Mesendoderm (in vitro differentiated cells): ENCODE results near the gene SDK2.
A peak's percentile ranks its signal among the peaks of the same experiment; 100 is the strongest.

ENCODE experiments used
- DNase-seq: peaks from one replicate; pipeline ENCODE4 v3.0.0; 2013
- H2AK5ac ChIP-seq: 2 replicates; pipeline ENCODE4 v1.6.1; 2013; ENCODE audit warnings: low read length, inconsistent platforms
- H2BK120ac ChIP-seq: 2 replicates; pipeline ENCODE4 v1.6.1; 2013; ENCODE audit warnings: low read depth, mild to moderate bottlenecking, low read length, moderate library complexity, mixed read lengths
- H2BK15ac ChIP-seq: replicated peaks from 2 replicates; pipeline ENCODE4 v1.6.1; 2013; ENCODE audit warnings: low read depth, mild to moderate bottlenecking, moderate library complexity
- H2BK5ac ChIP-seq: 2 replicates; pipeline ENCODE4 v1.6.1; 2013; ENCODE audit warnings: low read length, inconsistent platforms
- H3K18ac ChIP-seq: 2 replicates; pipeline ENCODE4 v1.6.1; 2013; ENCODE audit warnings: mild to moderate bottlenecking, low read length, mixed read lengths
- H3K23ac ChIP-seq: one replicate; pipeline ENCODE4 v1.6.1; 2013; ENCODE audit warnings: low read length
- H3K27ac ChIP-seq: 2 replicates; pipeline ENCODE4 v1.5.1; 2013; ENCODE audit warnings: low read depth, mild to moderate bottlenecking, inconsistent platforms, low read length, moderate library complexity
- H3K27me3 ChIP-seq: 2 replicates; pipeline ENCODE4 v1.6.1; 2013; ENCODE audit warnings: low read length, control low read depth, mild to moderate bottlenecking, inconsistent platforms; ENCODE audit not compliant: insufficient read depth, poor library complexity
- H3K36me3 ChIP-seq: 2 replicates; pipeline ENCODE4 v1.6.1; 2013; ENCODE audit warnings: low read length, inconsistent platforms; ENCODE audit not compliant: control insufficient read depth, insufficient read depth
- H3K4ac ChIP-seq: one replicate; pipeline ENCODE4 v1.6.1; 2013; ENCODE audit warnings: low read depth, mild to moderate bottlenecking, low read length, moderate library complexity
- H3K4me1 ChIP-seq: 2 replicates; pipeline ENCODE4 v1.6.1; 2013; ENCODE audit warnings: low read depth, low read length, inconsistent platforms; ENCODE audit not compliant: control insufficient read depth
- H3K4me2 ChIP-seq: 2 replicates; pipeline ENCODE4 v1.6.1; 2013; ENCODE audit warnings: low read length
- H3K4me3 ChIP-seq: 2 replicates; pipeline ENCODE4 v1.5.1; 2013; ENCODE audit warnings: mild to moderate bottlenecking, low read length
- H3K56ac ChIP-seq: one replicate; pipeline ENCODE4 v1.6.1; 2013; ENCODE audit warnings: low read length
- H3K79me1 ChIP-seq: 2 replicates; pipeline ENCODE4 v1.6.1; 2013; ENCODE audit warnings: low read length, inconsistent platforms
- H3K79me2 ChIP-seq: 2 replicates; pipeline ENCODE4 v1.6.1; 2013; ENCODE audit warnings: mild to moderate bottlenecking, low read length; ENCODE audit not compliant: control insufficient read depth, insufficient read depth
- H3K9ac ChIP-seq: 2 replicates; pipeline ENCODE4 v1.6.1; 2013; ENCODE audit warnings: low read length, inconsistent platforms
- H4K5ac ChIP-seq: one replicate; pipeline ENCODE4 v1.6.1; 2013; ENCODE audit warnings: low read length
- H4K8ac ChIP-seq: one replicate; pipeline ENCODE4 v1.6.1; 2013; ENCODE audit warnings: low read depth, mild to moderate bottlenecking, control low read depth, low read length, moderate library complexity
- WGBS: extraction: QIAGEN DNeasy Blood & Tissue Kit; methylation state at CpG from one replicate; pipeline ENCODE4 v1.1.7; 2013; ENCODE audit warnings: low lambda C conversion rate, missing lambda C conversion rate; ENCODE audit not compliant: insufficient coverage; ENCODE audit errors: extremely low coverage; 5-methylcytosine and 5-hydroxymethylcytosine counted together

The SDK2 gene

GRCh38 chr17:73611630-73612029 is 32.6 kb downstream of the SDK2 start:
- Histone ChIP-seq H3K56ac (peak overlapping the region; percentile 12), H3K79me2 (no peaks in the 10 kb centered on the region), H3K4me2 (no peak overlapping the region), H3K27ac (no peak overlapping the region), H3K9ac (peak overlapping the region; percentile 3), H3K79me1 (peaks cover 4% of the 10 kb centered on the region), H3K27me3 (no peaks in the 10 kb centered on the region), H4K8ac (no peak overlapping the region), H3K23ac (no peak overlapping the region), H2AK5ac (peak overlapping the region; percentile 41), H3K4me3 (no peak overlapping the region), H2BK5ac (no peak overlapping the region), H4K5ac (no peak overlapping the region), H3K4ac (no peak overlapping the region), H2BK15ac (no peak overlapping the region), H2BK120ac (no peak overlapping the region), H3K18ac (peak overlapping the region; percentile 33), H3K4me1 (peaks cover 11% of the 10 kb centered on the region), H3K36me3 (no peaks in the 10 kb centered on the region)
- WGBS = no CpG with 5 or more reads among the region's 7 CpGs
- DNase-seq = no peak

- Histone ChIP-seq H3K4me1 (peaks cover 8% of the 10 kb centered on the region), H3K27me3 (no peaks in the 10 kb centered on the region)
These were observed 33.8 kb downstream of the SDK2 start for GRCh38 chr17:73610331-73610911.

GRCh38 chr17:73609758-73610157 is 34.5 kb downstream of the SDK2 start:
- Histone ChIP-seq H2BK15ac (no peak overlapping the region), H3K56ac (no peak overlapping the region), H4K8ac (no peak overlapping the region), H4K5ac (no peak overlapping the region), H3K4me3 (no peak overlapping the region), H3K4ac (no peak overlapping the region), H2AK5ac (no peak overlapping the region), H3K18ac (no peak overlapping the region), H3K79me1 (no peaks in the 10 kb centered on the region), H3K27me3 (no peaks in the 10 kb centered on the region), H2BK5ac (no peak overlapping the region), H3K4me2 (no peak overlapping the region), H3K27ac (no peak overlapping the region), H3K79me2 (no peaks in the 10 kb centered on the region), H3K4me1 (peaks cover 8% of the 10 kb centered on the region), H3K23ac (no peak overlapping the region), H3K36me3 (no peaks in the 10 kb centered on the region), H3K9ac (no peak overlapping the region), H2BK120ac (no peak overlapping the region)
- WGBS = no CpG with 5 or more reads among the region's 7 CpGs
- no peak for DNase-seq

More at GRCh38 chr17:73610331-73610911, 33.8 kb downstream of the SDK2 start:
- Histone ChIP-seq H2BK15ac (no peak overlapping the region), H3K4me2 (no peak overlapping the region), H3K4me3 (no peak overlapping the region), H3K9ac (no peak overlapping the region), H4K8ac (no peak overlapping the region), H3K79me2 (no peaks in the 10 kb centered on the region), H2AK5ac (no peak overlapping the region), H3K23ac (no peak overlapping the region), H3K27ac (no peak overlapping the region), H3K56ac (no peak overlapping the region), H4K5ac (no peak overlapping the region), H3K18ac (no peak overlapping the region), H3K4ac (no peak overlapping the region), H3K79me1 (no peaks in the 10 kb centered on the region), H2BK5ac (no peak overlapping the region), H2BK120ac (no peak overlapping the region), H3K36me3 (no peaks in the 10 kb centered on the region)
- no peak for DNase-seq
- 100% methylated on average over 2 of the region's 7 CpGs for WGBS

GRCh38 chr17:73609060-73609459 is 35.2 kb downstream of the SDK2 start:
- Histone ChIP-seq H3K79me1 (no peaks in the 10 kb centered on the region), H3K4me2 (no peak overlapping the region), H2BK5ac (no peak overlapping the region), H3K4me3 (no peak overlapping the region), H3K4me1 (peaks cover 6% of the 10 kb centered on the region), H4K5ac (no peak overlapping the region), H3K23ac (no peak overlapping the region), H3K27ac (no peak overlapping the region), H3K4ac (no peak overlapping the region), H4K8ac (no peak overlapping the region), H3K27me3 (no peaks in the 10 kb centered on the region), H3K9ac (no peak overlapping the region), H2AK5ac (no peak overlapping the region), H3K36me3 (no peaks in the 10 kb centered on the region), H3K79me2 (no peaks in the 10 kb centered on the region), H3K18ac (no peak overlapping the region), H3K56ac (no peak overlapping the region), H2BK15ac (no peak overlapping the region), H2BK120ac (no peak overlapping the region)
- DNase-seq = peak; percentile 52
- no CpG with 5 or more reads among the region's 5 CpGs for WGBS

GRCh38 chr17:73605444-73605843 is 38.8 kb downstream of the SDK2 start:
- no CpG with 5 or more reads among the region's 8 CpGs for WGBS
- no peak for DNase-seq

GRCh38 chr17:73604476-73604875 is 39.8 kb downstream of the SDK2 start:
- Histone ChIP-seq H3K18ac (no peak overlapping the region), H2BK5ac (no peak overlapping the region), H2BK15ac (no peak overlapping the region), H3K27me3 (no peaks in the 10 kb centered on the region), H2AK5ac (no peak overlapping the region), H3K4ac (no peak overlapping the region), H3K79me2 (no peaks in the 10 kb centered on the region), H4K8ac (no peak overlapping the region), H3K23ac (no peak overlapping the region), H3K36me3 (no peaks in the 10 kb centered on the region), H2BK120ac (no peak overlapping the region), H3K9ac (no peak overlapping the region), H4K5ac (no peak overlapping the region), H3K4me2 (no peak overlapping the region), H3K4me3 (no peak overlapping the region), H3K27ac (no peak overlapping the region), H3K56ac (no peak overlapping the region), H3K79me1 (peaks cover 1% of the 10 kb centered on the region), H3K4me1 (peaks cover 3% of the 10 kb centered on the region)
- no CpG with 5 or more reads among the region's 7 CpGs for WGBS
- no peak for DNase-seq

More at GRCh38 chr17:73605444-73605843, 38.8 kb downstream of the SDK2 start:
- H3K9ac ChIP-seq = no peak overlapping the region
- no peak overlapping the region for H2BK15ac ChIP-seq
- H2BK5ac ChIP-seq = no peak overlapping the region
- H3K23ac ChIP-seq = no peak overlapping the region
- no peak overlapping the region for H4K5ac ChIP-seq
- no peak overlapping the region for H4K8ac ChIP-seq
- no peaks in the 10 kb centered on the region for H3K36me3 ChIP-seq
- H3K79me1 ChIP-seq = peaks cover 1% of the 10 kb centered on the region
- peaks cover 3% of the 10 kb centered on the region for H3K4me1 ChIP-seq
- H3K27ac ChIP-seq = no peak overlapping the region
- no peak overlapping the region for H3K56ac ChIP-seq
- no peak overlapping the region for H3K4ac ChIP-seq
- H3K27me3 ChIP-seq = no peaks in the 10 kb centered on the region
- H3K79me2 ChIP-seq = no peaks in the 10 kb centered on the region
- no peak overlapping the region for H3K4me3 ChIP-seq
- no peak overlapping the region for H3K4me2 ChIP-seq
- H2BK120ac ChIP-seq = no peak overlapping the region
- H2AK5ac ChIP-seq = no peak overlapping the region
- no peak overlapping the region for H3K18ac ChIP-seq
